ENCODE data around the gene CISD2.
"Not testable (repeated sequence)": the region's sequence is repeated elsewhere in the genome, so short reads cannot be mapped to it uniquely, and the experiment has no call there.

Gene CISD2

GRCh38 chr4:102896547-102896946 is 27.8 kb downstream of the CISD2 start:
- not testable (repeated sequence) for H3K27ac ChIP-seq (ENCODE audit: low read depth, low read length); H3K9me3 ChIP-seq (ENCODE audit: control insufficient read depth in 5 of 5, low read length in 5 of 5); H3K9ac ChIP-seq (ENCODE audit: low read length in 5 of 5); H3K27me3 ChIP-seq (ENCODE audit: control insufficient read depth in 5 of 5, insufficient read depth in 4 of 5, low read length in 5 of 5); H3K36me3 ChIP-seq (ENCODE audit: control insufficient read depth in 5 of 5, insufficient read depth in 5 of 5, low read length in 5 of 5); H3K4me3 ChIP-seq (ENCODE audit: low read depth in 1 of 5, low read length in 5 of 5); H3K4me1 ChIP-seq (ENCODE audit: control insufficient read depth in 5 of 5, insufficient read depth in 5 of 5, low read length in 5 of 5)

DNA sequence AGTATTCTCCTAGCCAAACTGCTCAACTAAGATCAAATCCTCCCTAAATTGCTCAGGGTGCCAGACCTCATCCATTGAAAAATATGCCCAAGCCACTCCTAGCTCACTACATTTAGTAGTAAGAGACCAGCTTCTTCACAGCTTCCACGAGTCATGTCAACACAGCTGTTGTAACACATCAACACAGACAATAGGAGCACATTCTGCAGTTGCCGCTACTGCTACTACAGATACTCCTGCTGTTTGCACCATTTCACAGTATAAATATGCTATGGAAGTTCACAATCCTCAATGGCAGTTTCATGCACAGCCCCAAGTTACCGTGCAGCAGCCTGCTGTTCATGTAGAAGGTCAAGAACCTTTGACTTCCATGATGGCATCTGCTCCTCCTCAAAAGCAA is 28.8 kb downstream of the CISD2 start:
- not testable (repeated sequence) for H3K9me3 ChIP-seq (ENCODE audit: control insufficient read depth in 5 of 5, low read length in 5 of 5); H3K9ac ChIP-seq (ENCODE audit: low read length in 5 of 5); H3K27me3 ChIP-seq (ENCODE audit: control insufficient read depth in 5 of 5, insufficient read depth in 4 of 5, low read length in 5 of 5); H3K4me3 ChIP-seq (ENCODE audit: low read depth in 1 of 5, low read length in 5 of 5); H3K4me1 ChIP-seq (ENCODE audit: control insufficient read depth in 5 of 5, insufficient read depth in 5 of 5, low read length in 5 of 5); H3K27ac ChIP-seq (ENCODE audit: low read depth, low read length); H3K36me3 ChIP-seq (ENCODE audit: control insufficient read depth in 5 of 5, insufficient read depth in 5 of 5, low read length in 5 of 5)

GRCh38 chr4:102901804-102902203 is 33.0 kb downstream of the CISD2 start:
- Histone ChIP-seq H3K9me3 (ENCODE audit: control insufficient read depth in 5 of 5, low read length in 5 of 5) (no peaks in the 10 kb centered on the region), H3K4me1 (ENCODE audit: control insufficient read depth in 5 of 5, insufficient read depth in 5 of 5, low read length in 5 of 5) (no peaks in the 10 kb centered on the region), H3K4me3 (ENCODE audit: low read depth in 1 of 5, low read length in 5 of 5) (no peak overlapping the region), H3K36me3 (ENCODE audit: control insufficient read depth in 5 of 5, insufficient read depth in 5 of 5, low read length in 5 of 5) (no peaks in the 10 kb centered on the region), H3K27me3 (ENCODE audit: control insufficient read depth in 5 of 5, insufficient read depth in 4 of 5, low read length in 5 of 5) (no peaks in the 10 kb centered on the region), H3K9ac (ENCODE audit: low read length in 5 of 5) (no peak overlapping the region), H3K27ac (ENCODE audit: low read depth, low read length) (no peak overlapping the region)

DNA sequence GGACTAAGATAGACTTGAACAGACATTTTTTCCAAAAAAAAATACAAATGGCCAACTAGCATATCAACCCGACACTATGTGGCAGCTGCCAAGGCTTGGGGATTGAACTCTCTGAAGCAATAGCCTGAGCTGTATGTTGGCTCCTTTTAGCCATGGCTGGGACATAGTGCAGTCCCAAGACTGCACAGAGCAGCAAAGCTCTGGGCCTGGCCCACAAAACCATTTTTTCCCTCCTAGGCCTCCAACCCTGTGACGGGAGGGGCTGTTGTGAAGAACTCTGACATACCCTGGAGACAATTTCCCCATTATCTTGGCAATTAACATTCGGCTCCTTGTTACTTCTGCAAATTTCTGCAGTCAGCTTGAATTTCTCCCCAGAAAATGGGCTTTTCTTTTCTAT is 50.1 kb downstream of the CISD2 start:
- H3K9ac ChIP-seq (ENCODE audit: low read length in 5 of 5): no peak overlapping the region
- H3K4me3 ChIP-seq (ENCODE audit: low read depth in 1 of 5, low read length in 5 of 5): no peak overlapping the region
- H3K9me3 ChIP-seq (ENCODE audit: control insufficient read depth in 5 of 5, low read length in 5 of 5): peaks cover 0 to 11% (median 3%) of the 10 kb centered on the region in 5 donors
- H3K4me1 ChIP-seq (ENCODE audit: control insufficient read depth in 5 of 5, insufficient read depth in 5 of 5, low read length in 5 of 5): no peaks in the 10 kb centered on the region
- H3K36me3 ChIP-seq (ENCODE audit: control insufficient read depth in 5 of 5, insufficient read depth in 5 of 5, low read length in 5 of 5): peaks cover 0 to 2% (median 0%) of the 10 kb centered on the region in 5 donors
- H3K27ac ChIP-seq (ENCODE audit: low read depth, low read length): no peak overlapping the region
- H3K27me3 ChIP-seq (ENCODE audit: control insufficient read depth in 5 of 5, insufficient read depth in 4 of 5, low read length in 5 of 5): no peaks in the 10 kb centered on the region

DNA sequence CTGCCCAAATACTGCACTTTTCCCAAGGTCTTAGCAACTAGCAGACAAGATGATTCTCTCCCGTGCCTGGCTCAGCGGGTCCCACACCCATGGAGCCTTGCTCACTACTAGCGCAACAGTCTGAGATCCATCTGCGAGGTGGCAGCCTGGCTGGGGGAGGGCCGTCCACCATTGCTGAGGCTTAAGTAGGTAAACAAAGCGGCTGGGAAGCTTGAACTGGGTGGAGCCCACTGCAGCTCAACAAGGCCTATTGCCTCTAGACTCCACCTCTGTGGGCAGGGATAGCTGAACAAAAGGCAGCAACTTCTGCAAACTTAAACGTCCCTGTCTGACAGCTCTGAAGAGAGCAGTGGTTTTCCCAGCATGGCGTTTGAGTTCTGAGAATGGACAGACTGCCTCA is 50.9 kb downstream of the CISD2 start:
- H3K9ac ChIP-seq (ENCODE audit: low read length in 5 of 5); H3K4me1 ChIP-seq (ENCODE audit: control insufficient read depth in 5 of 5, insufficient read depth in 5 of 5, low read length in 5 of 5); H3K36me3 ChIP-seq (ENCODE audit: control insufficient read depth in 5 of 5, insufficient read depth in 5 of 5, low read length in 5 of 5); H3K9me3 ChIP-seq (ENCODE audit: control insufficient read depth in 5 of 5, low read length in 5 of 5); H3K27me3 ChIP-seq (ENCODE audit: control insufficient read depth in 5 of 5, insufficient read depth in 4 of 5, low read length in 5 of 5); H3K4me3 ChIP-seq (ENCODE audit: low read depth in 1 of 5, low read length in 5 of 5); H3K27ac ChIP-seq (ENCODE audit: low read depth, low read length): not testable (repeated sequence)

GRCh38 chr4:102935716-102936115 is 66.9 kb downstream of the CISD2 start:
- H3K27me3 ChIP-seq (ENCODE audit: control insufficient read depth in 5 of 5, insufficient read depth in 4 of 5, low read length in 5 of 5): no peaks in the 10 kb centered on the region
- H3K27ac ChIP-seq (ENCODE audit: low read depth, low read length): no peak overlapping the region
- H3K4me3 ChIP-seq (ENCODE audit: low read depth in 1 of 5, low read length in 5 of 5): no peak overlapping the region
- H3K9me3 ChIP-seq (ENCODE audit: control insufficient read depth in 5 of 5, low read length in 5 of 5): no peaks in the 10 kb centered on the region
- H3K9ac ChIP-seq (ENCODE audit: low read length in 5 of 5): no peak overlapping the region
- H3K4me1 ChIP-seq (ENCODE audit: control insufficient read depth in 5 of 5, insufficient read depth in 5 of 5, low read length in 5 of 5): no peaks in the 10 kb centered on the region
- H3K36me3 ChIP-seq (ENCODE audit: control insufficient read depth in 5 of 5, insufficient read depth in 5 of 5, low read length in 5 of 5): peaks cover 0 to 3% (median 0%) of the 10 kb centered on the region in 5 donors

DNA sequence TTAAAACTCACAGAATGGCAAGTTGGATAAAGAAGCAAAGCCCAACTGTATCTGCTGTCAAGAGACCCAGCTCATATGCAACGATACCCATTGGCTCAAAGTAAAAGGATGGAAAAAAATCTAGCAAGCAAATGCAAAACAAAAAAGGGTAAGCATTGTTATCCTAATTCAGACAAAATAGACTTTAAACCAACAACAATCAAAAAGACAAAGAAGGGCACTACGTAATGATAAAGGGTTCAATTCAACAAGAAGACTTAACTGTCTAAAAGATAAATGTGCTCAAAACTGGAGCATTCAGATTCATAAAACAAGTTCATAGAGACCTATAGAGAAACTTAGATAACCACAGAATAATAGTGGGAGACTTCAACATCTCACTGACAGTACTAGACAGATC is 69.3 kb downstream of the CISD2 start:
- H3K4me3 ChIP-seq (ENCODE audit: low read depth in 1 of 5, low read length in 5 of 5); H3K4me1 ChIP-seq (ENCODE audit: control insufficient read depth in 5 of 5, insufficient read depth in 5 of 5, low read length in 5 of 5); H3K27ac ChIP-seq (ENCODE audit: low read depth, low read length); H3K9ac ChIP-seq (ENCODE audit: low read length in 5 of 5); H3K9me3 ChIP-seq (ENCODE audit: control insufficient read depth in 5 of 5, low read length in 5 of 5); H3K36me3 ChIP-seq (ENCODE audit: control insufficient read depth in 5 of 5, insufficient read depth in 5 of 5, low read length in 5 of 5); H3K27me3 ChIP-seq (ENCODE audit: control insufficient read depth in 5 of 5, insufficient read depth in 4 of 5, low read length in 5 of 5): not testable (repeated sequence)

All from subcutaneous abdominal adipose tissue (tissue), 5 donors.